H1 (cell line): Measurements from ENCODE around the gene ECE2. TPM values are rescaled to one million over a fixed set of nuclear protein-coding genes. Genes with fewer than 3 reads are reported as not detected.

Experiments used
- CREB1 ChIP-seq: IDR thresholded peaks from 2 replicates; pipeline ENCODE4 v1.6.1; 2012; ENCODE audit warnings: inconsistent platforms
- KDM1A ChIP-seq: fragments of 200-600, 300-600 bp; sonication (generic); IDR thresholded peaks from 2 replicates; pipeline ENCODE4 v1.7.1; 2016; ENCODE audit warnings: mild to moderate bottlenecking, low read length, borderline replicate concordance
- KDM5A ChIP-seq: fragments of 200-600 bp; IDR thresholded peaks from 2 replicates; pipeline ENCODE4 v1.7.1; 2012; ENCODE audit warnings: mild to moderate bottlenecking, low read length, inconsistent platforms, mixed read lengths
- POLR2A ChIP-seq, 2 experiments: IDR thresholded peaks; 1 replicate in 1 of 2; 2 replicates in 1 of 2; pipeline ENCODE4 v1.6.1; 2011; ENCODE audit warnings: low read depth in 2 of 2, low read length in 2 of 2, mild to moderate bottlenecking in 2 of 2; ENCODE audit errors: control extremely low read depth in 1 of 2
- SIRT6 ChIP-seq: IDR thresholded peaks from one replicate; pipeline ENCODE4 v1.7.1; 2012; ENCODE audit warnings: low read length, inconsistent platforms
- polyA plus RNA-seq, 7 experiments: library from polyadenylated mRNA; depleted of rRNA in 3 of 7; stranded (reverse) in 5 of 7; unstranded in 2 of 7; fragments of >200 nt in 5 of 7; fragments of 200-250 nt in 2 of 7; gene quantifications; 1 replicate in 5 of 7; 2 replicates in 1 of 7; 4 replicates in 1 of 7; pipeline versions ENCODE4 v1.2.1 to v1.2.3, GENCODE V29; 2011 to 2013; ENCODE audit warnings: missing spikeins in 2 of 7, mixed read lengths in 2 of 7
- total RNA-seq: library from RNA; stranded (reverse); fragmentation: NEBNext Ultra II Directional; extraction: Animal tissue kit (Norgen Biotek cat#: 25700); gene quantifications from 2 replicates; pipeline ENCODE4 v1.2.1, GENCODE V29; 2021

The ECE2 gene
- total and polyA plus RNA-seq, 2 of the 8 experiments (the other 6 are each of a cell fraction or from before 2014, with no cell fraction given), result 0.44 to 0.86 TPM

GRCh38 chr3:184230603-184231528, 45.0 kb upstream of the ECE2 start (continued):
- TF ChIP-seq KDM5A, result no peak
- TF ChIP-seq POLR2A (IDR thresholded peaks at IDR 0.05; ENCODE audit: control extremely low read depth in 1 of 2, low read depth in 2 of 2, low read length in 2 of 2), result no peak
- no peak for TF ChIP-seq KDM1A
- TF ChIP-seq SIRT6, result no peak
- TF ChIP-seq CREB1, result no peak
- TF ChIP-seq, all 59 proteins: peak for 4
